ENCODE data around the gene CRMP1.

- no peak for TF ChIP-seq EZH2 (IDR thresholded peaks at IDR 0.05; ENCODE audit: insufficient read depth, poor library complexity, severe bottlenecking)
- TF ChIP-seq EZH2phosphoT487 (IDR thresholded peaks at IDR 0.05; ENCODE audit: insufficient read depth, low read depth) = no peak
Observed at GRCh38 chr4:5916229-5916628, 23.3 kb upstream of the CRMP1 start.
